ENCODE measurements around the gene SH3RF1.
A peak's percentile ranks its signal among the peaks of the same experiment; 100 is the strongest.

Gene SH3RF1

GRCh38 chr4:169236873-169237626, 33.7 kb downstream of the SH3RF1 start:
- H3K4me3 ChIP-seq (ENCODE audit: low read depth, low read length) = no peak overlapping the region
- DNase-seq (ENCODE audit: low read depth) = peak; percentile 98
- TF ChIP-seq, protein P1, sequence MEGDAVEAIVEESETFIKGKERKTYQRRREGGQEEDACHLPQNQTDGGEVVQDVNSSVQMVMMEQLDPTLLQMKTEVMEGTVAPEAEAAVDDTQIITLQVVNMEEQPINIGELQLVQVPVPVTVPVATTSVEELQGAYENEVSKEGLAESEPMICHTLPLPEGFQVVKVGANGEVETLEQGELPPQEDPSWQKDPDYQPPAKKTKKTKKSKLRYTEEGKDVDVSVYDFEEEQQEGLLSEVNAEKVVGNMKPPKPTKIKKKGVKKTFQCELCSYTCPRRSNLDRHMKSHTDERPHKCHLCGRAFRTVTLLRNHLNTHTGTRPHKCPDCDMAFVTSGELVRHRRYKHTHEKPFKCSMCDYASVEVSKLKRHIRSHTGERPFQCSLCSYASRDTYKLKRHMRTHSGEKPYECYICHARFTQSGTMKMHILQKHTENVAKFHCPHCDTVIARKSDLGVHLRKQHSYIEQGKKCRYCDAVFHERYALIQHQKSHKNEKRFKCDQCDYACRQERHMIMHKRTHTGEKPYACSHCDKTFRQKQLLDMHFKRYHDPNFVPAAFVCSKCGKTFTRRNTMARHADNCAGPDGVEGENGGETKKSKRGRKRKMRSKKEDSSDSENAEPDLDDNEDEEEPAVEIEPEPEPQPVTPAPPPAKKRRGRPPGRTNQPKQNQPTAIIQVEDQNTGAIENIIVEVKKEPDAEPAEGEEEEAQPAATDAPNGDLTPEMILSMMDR (IDR thresholded peaks at IDR 0.05; ENCODE audit: control insufficient read depth, extremely low read depth, insufficient read depth) = no peak

DNA sequence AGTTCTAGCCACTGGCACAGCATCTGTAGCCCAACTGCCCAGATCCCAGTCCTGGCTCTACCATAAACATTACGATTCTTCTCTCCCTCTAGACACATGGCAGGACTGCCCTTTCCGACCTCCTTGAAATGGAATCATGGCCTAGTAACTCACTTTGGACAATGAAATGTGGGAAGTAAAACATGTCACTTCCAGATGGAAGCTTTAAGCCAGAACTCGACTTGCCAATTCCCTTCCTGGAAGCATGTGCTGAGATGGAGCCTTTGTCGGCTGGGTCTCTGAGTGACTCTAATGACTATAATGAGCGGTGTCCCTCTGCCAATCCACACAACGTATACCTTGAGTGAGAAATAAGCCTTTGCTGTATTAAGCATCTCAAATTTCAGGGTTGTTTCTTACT, 34.7 kb downstream of the SH3RF1 start:
- TF ChIP-seq, protein P1 (IDR thresholded peaks at IDR 0.05; ENCODE audit: control insufficient read depth, extremely low read depth, insufficient read depth) = no peak
- no peak overlapping the region for H3K4me3 ChIP-seq (ENCODE audit: low read depth, low read length)
- DNase-seq (ENCODE audit: low read depth) = no peak

GRCh38 chr4:169234137-169234855, 36.5 kb downstream of the SH3RF1 start:
- H3K4me3 ChIP-seq (ENCODE audit: low read depth, low read length) = no peak overlapping the region
- TF ChIP-seq, protein P1 (IDR thresholded peaks at IDR 0.05; ENCODE audit: control insufficient read depth, extremely low read depth, insufficient read depth) = no peak
- no peak for DNase-seq (ENCODE audit: low read depth)

DNA sequence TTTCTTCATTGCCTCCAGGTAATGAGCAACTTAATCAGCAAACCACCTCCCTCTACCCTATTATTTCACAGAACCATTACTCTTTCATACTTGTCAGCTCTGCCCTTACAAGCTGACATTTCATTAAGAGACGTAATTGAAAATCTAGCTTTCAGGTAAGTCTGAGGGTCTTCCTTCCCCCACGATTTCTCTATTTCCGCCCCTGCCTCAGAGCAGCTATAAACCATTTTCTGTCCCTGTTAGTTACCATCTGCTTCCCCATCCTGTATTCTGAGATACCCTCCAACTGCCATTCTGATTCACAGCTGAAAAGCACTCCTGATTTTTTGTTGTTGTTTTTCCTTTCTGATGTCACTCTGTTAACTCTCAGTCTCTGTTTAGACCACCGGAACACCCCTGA, 37.1 kb downstream of the SH3RF1 start:
- DNase-seq (ENCODE audit: low read depth) = no peak
- TF ChIP-seq, protein P1 (IDR thresholded peaks at IDR 0.05; ENCODE audit: control insufficient read depth, extremely low read depth, insufficient read depth) = no peak
- H3K4me3 ChIP-seq (ENCODE audit: low read depth, low read length) = no peak overlapping the region

DNA sequence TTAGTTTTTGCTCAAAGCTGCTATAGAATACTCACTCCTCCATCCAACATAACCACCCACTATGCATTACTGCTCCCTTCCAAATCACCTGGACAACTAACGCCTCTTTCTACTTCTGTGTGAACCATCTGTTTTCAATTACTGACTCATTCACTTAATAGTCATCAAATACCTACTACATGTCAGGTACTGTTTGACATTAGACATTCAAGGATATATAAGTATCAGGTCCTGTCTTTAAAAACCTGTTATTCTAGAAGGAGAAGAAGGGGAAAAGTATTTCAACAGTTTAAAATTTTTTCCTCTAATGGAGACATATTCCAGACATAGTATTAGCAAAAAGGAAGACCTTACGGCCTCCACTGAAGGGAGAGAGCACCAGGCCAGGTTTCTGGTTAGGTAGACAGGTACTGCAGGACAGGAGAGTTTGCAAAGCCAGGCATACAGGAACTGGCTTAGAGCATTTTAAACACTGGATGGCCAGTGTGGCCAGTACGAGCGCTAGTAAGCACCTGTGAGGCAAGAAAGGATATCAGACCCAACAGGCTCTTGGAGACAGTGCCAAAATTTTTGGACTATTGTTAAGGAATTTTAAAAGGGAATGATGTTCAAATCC, 39.0 kb downstream of the SH3RF1 start:
- DNase-seq (ENCODE audit: low read depth) = no peak
- H3K4me3 ChIP-seq (ENCODE audit: low read depth, low read length) = no peak overlapping the region
- TF ChIP-seq, protein P1 (IDR thresholded peaks at IDR 0.05; ENCODE audit: control insufficient read depth, extremely low read depth, insufficient read depth) = no peak

- no peak for DNase-seq (ENCODE audit: low read depth)
- H3K4me3 ChIP-seq (ENCODE audit: low read depth, low read length) = no peak overlapping the region
- TF ChIP-seq, protein P1 (IDR thresholded peaks at IDR 0.05; ENCODE audit: control insufficient read depth, extremely low read depth, insufficient read depth) = no peak
These were observed 41.2 kb downstream of the SH3RF1 start for GRCh38 chr4:169229571-169230028.

Measured in LNCaP clone FGC (cell line).